Activated CD8-positive, alpha-beta memory T cell treated with anti-CD3 and anti-CD28 coated beads for 1 hour (primary cell): ENCODE measurements around the gene RAP2B.
"Not testable (repeated sequence)": the region's sequence is repeated elsewhere in the genome, so short reads cannot be mapped to it uniquely, and the experiment has no call there.

Experiments used
- DNase-seq, 2 donors: peaks; one replicate each; pipeline ENCODE4 v3.0.0-alpha.2; 2020; ENCODE audit warnings: low read depth in 1 of 2; ENCODE audit errors: extremely low read depth in 1 of 2

Gene RAP2B

GRCh38 chr3:153161714-153162512 is at the start of gene RAP2B:
TSS of gene RAP2B (plus strand) at chr3:153162226. CDS start at chr3:153162694, 468 bp downstream.
- peak; percentile 87 to 96 for DNase-seq

- no peak for DNase-seq
These were observed 48.5 kb upstream of the RAP2B start for GRCh38 chr3:153113541-153113940.

GRCh38 chr3:153114270-153114669 is 47.8 kb upstream of the RAP2B start:
- not testable (repeated sequence) for DNase-seq

- DNase-seq = no peak
These were observed 46.7 kb upstream of the RAP2B start for GRCh38 chr3:153115326-153115725.

GRCh38 chr3:153127788-153128187 is 34.2 kb upstream of the RAP2B start:
- DNase-seq = no peak

DNA sequence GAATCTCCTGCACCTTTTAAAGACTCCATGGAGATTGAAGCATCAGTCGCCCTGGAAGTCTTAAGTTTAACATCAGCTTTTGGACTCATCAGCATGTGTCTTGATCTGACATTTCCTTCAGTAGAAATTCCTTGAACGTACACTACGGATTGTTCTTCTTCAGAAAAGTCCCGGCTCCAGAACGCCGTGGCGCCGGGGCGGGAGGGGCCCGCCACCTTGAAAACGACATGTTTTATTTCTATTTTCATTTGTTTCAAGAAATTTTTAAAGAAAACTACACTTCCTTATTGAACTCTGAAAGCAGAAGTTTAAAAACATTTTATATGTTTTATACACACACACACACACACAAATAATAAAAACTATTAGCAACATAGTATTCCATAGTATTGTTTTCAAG is 32.6 kb upstream of the RAP2B start:
- no peak for DNase-seq

GRCh38 chr3:153129866-153130265 is 32.2 kb upstream of the RAP2B start:
- DNase-seq = no peak

GRCh38 chr3:153130312-153130977 is 31.6 kb upstream of the RAP2B start:
- DNase-seq = no peak

GRCh38 chr3:153137626-153138025 is 24.4 kb upstream of the RAP2B start:
- DNase-seq = no peak

DNA sequence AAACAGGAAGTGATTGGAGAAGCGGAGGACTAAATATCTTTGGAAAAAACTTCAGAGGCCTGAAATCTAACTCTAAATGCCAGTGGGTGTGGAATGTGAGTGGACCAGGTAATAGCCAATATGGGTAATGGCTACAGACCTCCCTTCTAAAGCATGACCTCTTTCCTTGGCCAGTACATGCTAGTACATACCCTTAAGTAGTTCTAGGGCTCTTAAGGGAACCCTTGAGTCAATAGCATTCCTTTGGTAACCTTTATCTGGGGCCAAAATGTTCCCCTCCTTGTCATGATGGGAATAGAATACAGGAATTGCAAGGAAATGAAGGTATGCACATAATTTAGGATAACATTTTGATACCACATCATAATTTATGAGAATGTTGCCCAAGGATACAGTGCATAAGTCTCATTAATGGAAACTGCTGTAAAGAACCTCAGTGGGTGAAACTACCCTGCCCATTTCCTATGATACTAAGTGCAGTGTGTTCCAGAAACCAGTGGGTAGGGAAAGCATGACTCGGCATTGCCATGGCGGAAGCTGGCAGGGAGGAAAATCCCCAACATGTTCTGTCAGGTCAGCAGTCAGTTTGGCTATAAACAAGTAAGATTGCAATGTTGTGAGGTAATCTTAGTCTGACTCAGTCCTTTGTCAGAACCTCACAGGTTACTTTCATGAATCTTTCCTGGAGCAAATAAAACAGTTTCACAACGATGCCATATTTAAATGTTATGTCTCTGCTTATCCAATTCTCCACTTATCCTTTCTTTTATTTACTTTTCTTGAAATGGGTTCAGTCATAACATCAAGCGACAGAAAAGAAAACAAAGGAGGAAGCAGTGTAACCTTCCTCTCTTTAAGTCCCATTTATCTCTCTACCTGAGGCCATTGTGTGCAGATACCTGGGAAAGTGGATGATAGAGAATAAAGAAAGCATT is 23.5 kb upstream of the RAP2B start:
- DNase-seq = no peak

DNA sequence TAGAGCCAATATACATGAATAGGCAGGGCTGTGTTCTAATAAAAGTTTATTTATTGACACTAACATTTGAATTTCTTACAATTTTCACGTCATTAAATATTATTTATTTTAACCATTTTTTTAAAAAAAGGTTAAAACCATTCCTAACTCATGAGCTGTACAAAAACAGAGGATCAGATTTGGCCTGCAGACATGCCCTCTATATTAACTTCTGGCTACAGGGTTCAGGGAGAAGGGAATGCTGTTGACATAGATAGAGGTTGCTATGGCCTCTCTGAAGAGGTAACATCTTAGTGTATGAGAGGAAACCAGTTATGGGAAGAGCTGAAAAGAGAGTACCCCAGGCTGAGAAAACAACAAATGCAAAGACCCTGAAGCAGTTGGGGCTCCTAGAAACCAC is 19.1 kb upstream of the RAP2B start:
- no peak for DNase-seq

- DNase-seq = no peak
These were observed 18.0 kb upstream of the RAP2B start for GRCh38 chr3:153144071-153144470.

GRCh38 chr3:153144779-153145178 is 17.2 kb upstream of the RAP2B start:
- DNase-seq = no peak

- no peak for DNase-seq
These were observed 16.6 kb upstream of the RAP2B start for GRCh38 chr3:153145454-153145853.

- no peak for DNase-seq
These were observed 15.6 kb upstream of the RAP2B start for GRCh38 chr3:153146191-153147053.

DNA sequence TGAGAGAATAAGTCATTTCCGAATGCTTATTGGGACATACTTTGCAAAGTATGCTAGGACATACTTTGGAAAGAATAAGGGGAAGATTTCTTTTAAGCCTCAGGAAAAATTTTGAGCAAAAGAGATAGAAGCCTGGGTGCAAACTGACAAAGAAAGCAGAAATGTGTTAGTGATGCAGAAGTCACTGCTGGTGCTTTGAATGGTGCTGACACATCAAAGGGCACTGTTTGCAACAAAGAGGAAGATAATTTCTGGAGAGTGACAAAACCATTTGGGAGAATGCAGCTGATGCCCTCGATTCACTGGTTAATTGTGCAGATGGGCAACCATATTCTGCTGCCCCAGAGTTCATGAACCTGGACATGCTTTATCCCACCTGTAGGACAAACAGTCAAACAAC is 11.0 kb upstream of the RAP2B start:
- DNase-seq = no peak

DNA sequence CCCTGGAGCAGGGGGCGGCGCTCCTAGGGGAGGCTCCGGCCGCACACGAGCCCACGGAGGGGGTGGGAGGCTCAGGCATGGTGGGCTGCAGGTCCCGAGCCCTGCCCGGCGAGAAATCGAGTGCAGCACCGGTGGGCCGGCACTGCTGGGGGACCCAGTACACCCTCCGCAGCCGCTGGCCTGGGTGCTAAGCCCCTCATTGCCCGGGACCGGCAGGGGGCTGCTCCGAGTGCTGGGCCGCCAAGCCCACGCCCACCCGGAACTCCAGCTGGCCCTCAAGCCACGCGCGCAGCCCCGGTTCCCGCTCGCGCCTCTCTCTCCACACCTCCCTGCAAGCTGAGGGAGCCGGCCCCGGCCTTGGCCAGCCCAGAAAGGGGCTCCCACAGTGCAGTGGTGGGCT is 6.2 kb upstream of the RAP2B start:
- not testable (repeated sequence) for DNase-seq

- DNase-seq = no peak
These were observed 3.8 kb upstream of the RAP2B start for GRCh38 chr3:153158189-153158588.

- no peak for DNase-seq
These were observed 2.9 kb upstream of the RAP2B start for GRCh38 chr3:153158961-153159735.
